Keratinocyte (primary cell): ENCODE measurements around the gene PSMA8.

ENCODE experiments used
- CTCF ChIP-seq, 3 experiments: IDR thresholded peaks in 1 of 3; conservative IDR thresholded peaks in 1 of 3; optimal IDR thresholded peaks in 1 of 3; 2 replicates in 2 of 3; 3 replicates in 1 of 3; pipeline versions ENCODE3 to v1.5.1; 2011; ENCODE audit warnings: low read length in 3 of 3, mild to moderate bottlenecking in 3 of 3, moderate library complexity in 2 of 3, control low read depth in 1 of 3, inconsistent platforms in 1 of 3; ENCODE audit not compliant: insufficient read depth in 2 of 3; ENCODE audit errors: extremely low read depth in 1 of 3
- EZH2 ChIP-seq: IDR thresholded peaks from one replicate; pipeline ENCODE4 v1.6.1; 2012; ENCODE audit warnings: inconsistent platforms, mild to moderate bottlenecking, low read length, moderate library complexity

- no peak for TF ChIP-seq EZH2
- no peak for TF ChIP-seq CTCF (optimal IDR thresholded peaks at IDR 0.05 in 1 of 3, IDR thresholded peaks at IDR 0.05 in 1 of 3, conservative IDR thresholded peaks at IDR 0.05 in 1 of 3; ENCODE audit: extremely low read depth in 1 of 3, insufficient read depth in 2 of 3, low read length in 3 of 3)
Measured at GRCh38 chr18:26134107-26134506, 438 bp downstream of the PSMA8 start.
